Stimulated activated CD8-positive, alpha-beta memory T cell treated with anti-CD3 and anti-CD28 coated beads, Interleukin-12 subunit alpha, Interleukin-12 subunit beta, amount 100 ng/mL, for 1 hour (primary cell): ENCODE results near the gene GAS6.
"Not testable (repeated sequence)": the region's sequence is repeated elsewhere in the genome, so short reads cannot be mapped to it uniquely, and the experiment has no call there.

Experiments
- DNase-seq: peaks from one replicate; pipeline ENCODE4 v3.0.0-alpha.2; 2020; ENCODE audit warnings: low read depth

GAS6 gene

DNA sequence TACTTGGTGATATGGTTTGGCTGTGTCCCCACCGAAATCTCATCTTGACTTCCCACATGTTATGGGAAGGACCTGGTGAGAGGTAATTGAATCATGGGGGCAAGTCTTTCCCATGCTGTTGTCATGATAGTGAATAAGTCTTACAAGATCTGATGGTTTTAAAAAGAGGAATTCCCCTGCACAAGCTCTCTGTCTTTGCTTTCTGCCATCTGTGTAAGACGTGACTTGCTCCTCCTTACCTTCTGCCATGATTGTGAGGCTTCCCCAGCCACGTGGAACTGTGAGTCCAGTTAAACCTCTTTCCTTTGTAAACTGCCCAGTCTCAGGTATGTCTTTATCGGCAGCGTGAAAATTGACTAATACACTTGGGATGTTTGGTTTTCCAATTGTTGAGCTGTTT is 4.0 kb upstream of the GAS6 start:
- not testable (repeated sequence) for DNase-seq

DNA sequence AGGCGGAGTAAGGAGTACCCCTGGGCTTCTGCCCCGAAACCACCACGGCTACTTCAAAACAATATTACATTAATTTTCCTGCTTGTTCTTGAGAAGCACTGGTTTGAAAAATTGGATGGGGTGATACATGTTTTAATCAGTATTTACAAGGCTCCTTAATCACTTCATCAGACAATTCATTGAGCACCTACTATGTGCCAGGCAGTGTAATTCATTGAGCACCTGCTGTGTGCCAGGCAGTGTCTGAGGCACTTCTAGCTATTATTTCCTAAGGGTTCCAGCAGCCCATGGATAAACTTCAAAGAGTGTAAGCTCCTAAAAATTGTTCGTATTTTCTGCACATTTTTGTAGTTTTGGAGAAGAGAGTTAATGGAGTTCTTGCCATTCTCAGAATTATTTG is 1.6 kb upstream of the GAS6 start:
- no peak for DNase-seq

DNA sequence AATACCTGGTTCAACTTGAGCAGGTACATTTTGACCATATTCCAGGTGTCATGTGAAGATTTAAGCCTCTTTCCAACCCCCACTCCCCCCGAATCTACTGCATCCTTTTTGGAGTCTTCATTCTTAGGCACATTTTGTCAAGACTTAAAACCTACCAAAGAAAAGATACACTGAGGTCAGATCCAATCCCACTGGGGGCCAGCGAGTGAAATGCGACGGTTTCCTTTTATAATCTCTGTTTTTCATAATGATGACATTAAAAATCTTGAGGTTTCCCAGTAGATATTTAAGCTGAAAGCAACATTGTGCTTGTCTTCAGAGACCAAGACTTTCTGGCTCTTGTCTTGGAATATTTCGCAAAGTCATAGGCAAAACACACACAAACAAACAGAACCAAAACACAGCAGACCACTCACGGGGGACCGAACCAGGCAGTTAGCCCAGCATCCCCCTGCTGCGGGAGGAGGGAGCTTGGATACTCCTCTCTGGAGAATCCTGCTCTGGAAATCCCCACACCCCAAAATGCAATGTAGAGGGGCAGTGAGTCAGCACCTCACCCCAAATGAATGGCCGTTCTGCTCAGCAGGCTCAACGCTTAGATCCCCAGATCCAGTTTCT is 506 bp upstream of the GAS6 start:
- DNase-seq: no peak

DNA sequence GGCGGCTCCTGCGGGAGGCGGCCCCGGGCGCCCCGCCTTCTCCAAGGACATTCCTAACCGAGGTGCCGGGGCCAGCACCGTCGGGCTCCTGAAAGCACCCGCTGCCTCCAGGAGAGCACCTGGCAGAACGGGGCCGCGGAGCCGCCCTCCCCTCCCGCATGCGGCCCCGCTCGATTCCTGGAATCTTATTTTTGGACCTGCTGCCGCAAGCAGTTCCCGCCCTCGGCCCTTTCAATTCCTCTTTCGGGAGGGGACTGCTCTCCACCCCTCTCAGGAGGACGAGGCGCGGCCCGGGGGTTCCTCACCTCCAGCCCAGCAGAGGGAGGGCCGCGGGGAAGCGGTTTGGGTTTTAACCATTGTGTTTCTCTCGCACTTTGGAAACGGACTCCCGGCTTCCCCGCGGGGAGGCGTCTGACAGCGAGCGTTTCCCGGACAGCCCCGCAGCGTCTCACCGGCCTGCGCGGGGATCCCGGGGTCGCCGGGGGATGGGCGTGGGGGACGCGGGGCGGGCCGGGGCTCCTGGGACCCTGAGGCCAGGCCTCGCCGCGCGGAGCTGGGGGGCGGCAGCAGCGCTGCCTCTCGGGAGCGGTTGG is 849 bp downstream of the GAS6 start:
- no peak for DNase-seq

DNA sequence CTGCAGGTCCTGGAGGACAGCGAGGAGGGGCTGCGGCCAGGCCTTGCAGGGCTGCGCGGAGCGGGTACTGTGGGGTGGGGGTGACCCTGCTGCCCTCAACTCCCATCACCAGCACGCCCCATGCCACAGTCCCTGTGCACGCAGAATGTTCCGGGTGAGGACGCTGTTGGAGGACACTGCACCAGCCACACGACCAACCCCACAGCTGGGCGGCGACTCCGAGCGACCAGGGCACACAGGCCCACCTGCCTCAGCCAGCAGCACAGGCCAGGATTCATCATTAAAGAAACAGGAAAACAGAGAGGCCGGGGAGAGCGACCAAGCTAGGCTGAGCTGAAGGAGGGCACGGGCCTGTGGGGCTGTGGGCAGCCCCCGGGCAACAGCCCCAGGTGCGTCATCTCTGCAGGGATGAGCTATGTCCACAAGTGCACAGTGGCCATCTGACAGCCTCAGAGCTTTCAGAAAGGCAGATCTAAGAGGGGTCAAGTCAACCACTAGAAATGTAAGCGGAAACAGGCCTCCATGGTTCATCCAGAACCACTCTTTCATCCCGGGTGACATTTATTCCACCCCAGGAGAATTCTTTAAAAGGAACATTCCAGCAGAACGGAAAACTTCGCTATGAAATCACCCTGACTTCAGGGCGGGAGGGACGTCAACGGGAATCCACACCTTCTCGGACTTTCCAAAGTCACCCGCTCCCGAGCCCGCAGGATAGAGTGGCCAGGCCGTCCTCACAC is 1.5 kb downstream of the GAS6 start:
- DNase-seq: no peak

DNA sequence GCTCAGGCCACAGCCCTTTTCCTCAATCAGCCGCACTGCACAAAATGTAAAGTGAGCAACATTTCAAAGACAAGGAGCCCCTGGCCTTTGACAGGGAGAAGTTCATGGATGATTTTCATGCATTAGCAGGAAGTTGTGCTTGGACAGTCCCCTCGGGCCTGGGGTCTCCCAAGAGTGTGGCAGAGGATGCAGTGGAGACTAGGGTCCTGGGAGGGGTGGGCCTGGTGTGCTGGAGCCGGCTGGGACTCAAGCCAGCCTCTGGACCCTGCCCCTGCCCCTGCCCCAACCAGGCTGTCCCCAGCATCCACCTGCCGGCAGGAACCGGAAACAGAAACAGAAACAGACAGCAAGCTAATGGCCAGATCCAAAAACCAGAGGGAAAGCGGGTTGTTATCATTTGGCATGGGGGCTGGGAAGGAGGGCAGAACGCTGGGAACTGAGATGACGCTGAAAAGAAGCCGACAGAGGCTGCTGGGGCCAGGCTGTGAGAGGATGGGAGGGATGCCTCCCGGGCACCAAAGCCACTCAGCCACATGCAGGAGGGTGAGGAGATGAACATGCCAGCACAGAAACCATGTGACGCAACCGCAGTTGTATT is 2.3 kb downstream of the GAS6 start:
- DNase-seq: no peak

DNA sequence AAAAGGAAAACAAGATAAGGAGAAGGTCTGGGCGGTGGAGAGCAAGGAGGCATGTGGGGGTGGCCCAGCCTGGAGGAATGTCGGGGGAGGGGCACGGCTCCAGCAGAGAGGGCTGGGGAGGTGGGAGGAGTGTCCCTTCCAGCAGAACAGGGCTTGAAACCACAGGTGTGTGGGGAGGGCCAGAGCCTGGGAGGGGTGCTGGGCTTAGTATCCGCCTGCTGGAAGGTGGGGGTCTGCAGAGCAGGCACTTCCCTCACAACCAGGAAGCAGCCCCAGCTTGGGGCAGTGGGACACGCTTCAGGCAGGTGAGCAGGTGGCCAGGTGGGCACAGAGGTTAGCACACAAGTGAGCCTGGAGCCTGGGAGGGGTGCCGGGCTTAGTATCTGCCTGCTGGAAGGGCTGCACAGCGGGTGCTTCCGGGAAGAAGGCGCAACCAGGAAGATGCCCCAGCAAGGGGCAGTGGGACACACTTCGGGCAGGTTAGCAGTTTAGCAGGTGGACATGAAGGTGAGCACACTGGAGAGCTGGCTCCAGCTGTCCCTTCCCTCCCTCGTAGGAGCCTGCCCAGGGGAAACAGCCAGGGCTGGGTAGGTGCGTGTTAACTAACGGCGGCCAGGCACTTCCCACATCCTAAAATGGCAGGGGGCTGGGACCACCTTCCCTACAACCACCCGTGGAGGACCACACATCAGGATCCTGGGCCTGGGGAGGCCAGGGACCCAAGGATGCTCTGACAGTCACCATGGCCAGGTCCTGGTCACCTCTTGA is 3.0 kb downstream of the GAS6 start:
- DNase-seq: no peak

DNA sequence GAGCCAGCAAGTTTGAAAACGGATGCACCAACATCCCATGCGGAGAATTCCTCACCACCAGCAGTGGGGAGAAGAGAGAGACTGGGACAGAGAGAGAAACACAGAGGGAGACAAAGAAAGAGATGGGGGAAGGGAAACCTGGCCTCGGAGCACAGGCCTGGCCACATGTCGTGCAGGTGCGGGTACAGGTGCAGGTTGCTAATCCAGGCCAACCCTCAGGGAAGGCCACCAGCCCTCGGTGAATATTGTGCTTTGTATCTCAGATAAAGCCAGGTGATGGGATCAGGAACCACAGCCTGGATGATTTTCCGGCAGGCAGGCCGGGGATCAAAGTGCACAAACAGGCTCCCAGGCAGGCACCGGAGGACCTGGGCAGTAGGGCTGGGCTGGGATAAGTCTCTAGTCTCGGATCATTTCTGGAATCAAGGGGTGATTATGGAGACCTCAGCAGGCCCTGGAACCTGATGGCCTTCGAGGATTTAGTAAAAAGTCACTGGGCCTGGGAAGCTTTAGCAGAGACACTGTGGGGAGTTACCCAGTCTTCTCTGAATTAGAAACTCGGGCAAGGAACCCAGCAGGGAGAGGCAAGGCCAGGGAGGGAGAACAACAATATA is 3.7 kb downstream of the GAS6 start:
- DNase-seq: no peak

DNA sequence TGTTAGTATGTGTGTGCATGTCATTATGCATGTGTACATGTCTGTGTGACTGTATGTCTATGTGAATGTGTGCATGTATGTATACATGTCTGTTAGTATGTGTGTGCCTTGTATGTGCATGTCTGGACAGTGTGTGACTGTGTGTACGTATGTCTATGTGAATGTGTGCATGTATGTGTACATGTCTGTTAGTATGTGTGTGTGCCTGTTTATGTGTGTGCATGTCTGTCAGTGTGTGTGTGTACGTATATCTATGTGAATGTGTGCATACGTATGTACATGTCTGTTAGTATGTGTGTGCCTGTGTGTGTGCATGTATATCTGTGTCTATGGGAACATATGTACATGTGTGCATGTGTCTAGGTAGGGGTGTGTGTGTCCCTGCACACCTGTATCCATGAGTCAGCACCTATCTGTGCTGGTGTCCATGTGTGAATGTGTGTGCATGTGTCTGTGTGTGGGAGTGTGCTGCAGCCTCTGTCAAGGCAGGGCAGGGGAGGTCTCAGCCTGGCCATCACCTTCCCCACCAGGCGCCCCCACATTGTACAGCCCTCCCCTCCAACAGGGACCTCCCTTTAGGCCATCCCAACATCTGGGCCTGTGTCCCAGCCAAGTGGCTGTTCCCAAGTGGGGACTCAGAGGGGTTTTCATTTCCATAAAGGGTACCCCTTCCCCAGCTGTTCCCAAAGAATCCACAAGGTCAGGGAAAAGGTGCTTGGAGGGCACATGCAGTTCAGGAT is 4.4 kb downstream of the GAS6 start:
- DNase-seq: no peak

DNA sequence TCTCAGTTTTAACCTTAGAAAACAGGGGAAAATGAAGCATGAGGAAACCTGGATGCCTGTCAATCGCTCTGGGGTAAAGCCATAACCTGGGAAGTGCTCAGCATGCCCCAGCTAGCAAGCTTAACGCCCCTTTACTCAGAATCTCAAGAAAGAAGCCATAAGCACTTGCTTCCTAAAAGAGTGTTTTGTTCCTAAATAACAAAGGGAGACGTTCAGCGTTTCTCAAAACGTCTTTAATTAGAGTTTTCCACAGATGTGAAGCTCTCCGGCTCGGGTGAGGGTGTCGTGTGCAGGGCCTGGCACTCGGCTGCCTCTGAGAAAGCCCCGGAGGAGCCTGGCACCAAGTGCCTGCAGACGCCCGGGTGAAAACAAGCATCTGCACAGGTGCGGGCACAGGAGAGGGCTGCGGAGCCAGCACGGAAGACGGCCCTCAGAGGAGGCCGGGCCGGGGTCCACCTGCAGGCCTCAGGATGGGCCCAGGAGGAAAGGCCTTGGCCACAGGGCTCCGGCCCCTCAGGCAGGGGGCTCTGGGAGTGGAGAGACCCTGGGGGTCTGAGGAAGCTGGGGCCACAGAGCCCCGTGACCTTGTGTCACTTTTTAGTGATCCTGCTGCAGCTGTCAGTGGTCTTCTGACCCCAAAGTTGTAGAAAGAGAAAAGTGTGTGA is 6.2 kb downstream of the GAS6 start:
- DNase-seq: no peak

DNA sequence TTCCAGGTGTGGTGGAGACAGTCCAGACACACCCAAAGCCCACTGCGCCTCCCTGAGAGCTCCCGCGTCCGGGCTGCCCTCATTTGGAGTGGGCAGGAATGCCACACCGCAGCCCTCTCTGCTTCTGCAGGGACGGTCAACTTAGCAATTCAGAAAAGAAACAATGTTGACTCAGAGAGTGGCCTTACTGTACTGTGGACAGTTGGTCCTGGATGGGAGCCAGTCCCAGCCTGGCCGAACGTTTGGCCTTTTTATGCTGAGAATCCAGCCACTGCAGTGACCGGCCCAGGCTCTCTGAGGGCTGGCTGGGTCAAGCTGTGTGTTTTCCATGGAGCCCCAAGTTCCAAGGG is 7.2 kb downstream of the GAS6 start:
- no peak for DNase-seq

DNA sequence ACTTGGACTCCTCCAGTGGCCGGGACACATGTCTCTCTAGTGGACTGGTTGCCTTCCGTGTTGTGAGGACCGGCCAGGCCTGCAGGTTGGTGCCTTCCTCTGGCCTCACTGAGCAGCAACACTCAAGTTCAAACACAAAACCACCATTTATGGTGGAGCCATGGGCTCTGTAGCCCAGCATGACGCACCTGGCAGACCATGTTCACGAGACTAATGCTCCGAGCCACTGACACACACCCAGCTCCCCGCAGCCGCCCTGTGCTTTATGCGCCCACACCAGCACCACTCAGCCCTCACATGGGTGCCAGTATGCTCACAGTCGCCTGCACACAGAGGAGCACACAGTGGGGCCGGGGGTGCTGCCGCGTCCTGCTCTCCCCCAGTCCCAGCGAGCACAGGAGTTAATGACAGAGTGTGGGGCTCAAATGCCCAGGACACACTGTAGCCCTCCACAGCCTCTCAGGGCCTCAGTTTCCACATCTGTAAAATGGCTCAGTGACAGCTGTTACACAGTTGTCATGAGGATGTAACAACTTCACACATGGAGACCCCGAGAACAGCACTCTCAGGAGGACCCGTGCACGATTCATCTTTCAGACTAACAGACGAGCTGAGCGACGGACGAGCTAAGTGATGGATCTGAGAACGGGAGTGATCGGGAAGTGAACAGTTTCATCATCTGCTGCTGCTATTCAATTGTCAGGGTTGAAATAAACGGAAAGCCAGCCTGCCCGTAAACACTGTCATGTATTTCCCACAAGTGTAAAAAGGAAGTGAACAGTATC is 7.8 kb downstream of the GAS6 start:
- DNase-seq: no peak

DNA sequence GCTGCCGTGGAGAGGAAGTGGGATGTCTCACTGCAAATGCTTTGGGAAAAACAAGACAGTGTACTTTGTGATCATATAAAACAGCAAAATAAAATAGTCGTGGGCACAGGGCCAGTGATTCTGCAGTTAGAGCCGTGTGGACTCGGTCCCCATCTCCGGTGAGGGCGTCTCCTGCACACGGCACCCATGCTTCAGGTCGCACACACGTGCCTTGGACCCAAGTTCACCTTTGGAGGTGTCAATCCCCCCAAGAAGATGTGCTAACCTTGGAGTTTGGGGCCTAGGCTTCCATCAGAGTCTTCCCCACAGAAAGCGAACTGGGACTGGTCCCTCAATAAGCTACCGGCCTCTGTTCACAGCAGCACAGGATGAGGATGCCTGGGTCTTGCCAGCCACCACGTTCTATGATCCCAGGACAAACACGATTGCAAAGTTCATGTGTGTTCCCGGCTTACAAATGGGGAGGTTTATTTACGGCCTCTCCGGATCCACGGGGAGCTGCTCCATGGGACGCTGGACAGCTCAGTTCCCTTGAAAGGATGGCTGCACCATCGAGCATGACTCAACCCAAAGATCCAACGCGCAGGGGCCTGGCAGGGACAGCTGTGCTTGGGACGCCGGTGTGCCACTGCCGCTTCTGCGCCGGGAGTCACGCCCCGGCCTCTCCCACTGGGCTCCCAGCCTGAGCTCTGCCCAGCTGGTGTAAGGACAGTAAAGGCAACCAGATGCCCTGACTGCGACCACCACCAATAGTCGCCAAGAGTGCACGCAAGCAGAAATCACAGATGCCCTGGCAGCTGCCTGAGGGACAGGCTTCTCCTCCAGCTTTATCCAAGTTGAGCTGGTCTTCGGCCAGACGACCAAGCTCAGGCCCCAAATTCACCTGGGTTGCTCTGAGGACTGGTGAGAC is 8.6 kb downstream of the GAS6 start:
- no peak for DNase-seq

DNA sequence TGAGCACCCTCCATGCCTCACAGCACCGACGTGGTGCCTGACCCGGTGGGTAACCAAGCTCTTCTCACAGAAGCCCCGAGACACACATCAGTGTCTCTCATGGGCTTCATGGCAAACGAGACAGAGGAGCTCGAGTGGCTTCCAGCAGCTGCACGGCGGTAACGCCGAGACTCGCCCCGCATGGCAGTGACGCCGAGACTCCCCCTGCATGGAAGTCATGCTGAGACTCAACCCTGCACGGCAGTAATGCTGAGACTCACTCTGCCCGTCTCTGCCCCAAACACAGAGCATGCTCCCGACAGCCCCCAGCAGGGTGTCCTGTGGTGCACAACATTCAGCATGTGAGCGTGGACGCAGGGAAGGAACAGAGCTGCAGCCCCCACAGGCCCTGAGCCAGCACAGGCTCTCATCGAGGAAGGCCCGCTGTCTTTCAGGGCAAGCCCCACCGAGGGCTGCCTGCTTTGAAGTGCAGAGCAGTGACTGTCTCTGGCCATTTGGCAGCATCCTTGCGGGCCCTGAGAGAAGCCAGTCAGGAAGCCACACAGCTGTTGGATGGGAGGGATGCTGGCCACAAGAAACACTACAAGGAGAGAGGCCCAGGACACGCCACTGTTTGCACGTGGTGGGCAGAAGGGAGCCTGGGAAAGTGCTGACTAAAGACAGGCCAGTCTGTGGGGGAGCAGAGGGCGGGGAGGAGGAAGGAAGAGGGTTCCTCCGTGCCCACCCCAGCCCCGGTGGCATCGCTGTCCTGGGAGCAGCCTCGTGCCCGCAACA is 9.5 kb downstream of the GAS6 start:
- no peak for DNase-seq

DNA sequence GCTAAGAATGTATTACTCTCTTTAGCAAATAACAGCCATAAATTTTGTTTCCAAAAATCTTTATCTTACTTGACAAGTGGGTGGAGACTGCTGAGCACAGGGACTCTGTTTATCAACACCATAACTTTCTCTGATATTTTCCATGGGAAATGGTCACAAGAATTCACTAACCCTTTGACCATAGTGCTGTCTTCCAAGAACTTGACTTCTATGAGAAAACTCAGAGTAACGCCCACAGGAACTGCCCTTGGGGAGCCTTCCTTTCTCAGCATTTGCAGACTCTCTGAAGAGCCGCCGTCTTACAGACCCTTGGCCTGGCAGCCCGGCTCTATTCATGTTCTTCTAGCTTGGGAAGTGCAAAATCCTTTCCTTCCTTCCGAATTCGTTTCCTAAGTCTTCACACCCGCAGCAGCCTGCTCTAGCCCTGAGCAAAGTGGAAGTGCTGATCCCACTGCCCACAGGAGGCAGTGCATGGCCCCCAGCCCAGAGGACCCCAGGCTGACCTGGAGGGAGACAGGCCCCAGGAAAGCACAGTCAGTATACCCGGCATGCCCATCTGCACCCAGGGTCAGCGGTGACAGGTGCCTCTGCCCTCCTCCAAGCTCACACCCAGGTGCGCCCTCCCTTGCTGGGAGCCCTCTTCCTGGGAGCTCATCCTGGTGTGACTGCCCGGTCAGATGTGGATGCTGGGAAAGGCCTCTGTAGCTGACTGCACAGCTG is 10.2 kb downstream of the GAS6 start:
- no peak for DNase-seq

DNA sequence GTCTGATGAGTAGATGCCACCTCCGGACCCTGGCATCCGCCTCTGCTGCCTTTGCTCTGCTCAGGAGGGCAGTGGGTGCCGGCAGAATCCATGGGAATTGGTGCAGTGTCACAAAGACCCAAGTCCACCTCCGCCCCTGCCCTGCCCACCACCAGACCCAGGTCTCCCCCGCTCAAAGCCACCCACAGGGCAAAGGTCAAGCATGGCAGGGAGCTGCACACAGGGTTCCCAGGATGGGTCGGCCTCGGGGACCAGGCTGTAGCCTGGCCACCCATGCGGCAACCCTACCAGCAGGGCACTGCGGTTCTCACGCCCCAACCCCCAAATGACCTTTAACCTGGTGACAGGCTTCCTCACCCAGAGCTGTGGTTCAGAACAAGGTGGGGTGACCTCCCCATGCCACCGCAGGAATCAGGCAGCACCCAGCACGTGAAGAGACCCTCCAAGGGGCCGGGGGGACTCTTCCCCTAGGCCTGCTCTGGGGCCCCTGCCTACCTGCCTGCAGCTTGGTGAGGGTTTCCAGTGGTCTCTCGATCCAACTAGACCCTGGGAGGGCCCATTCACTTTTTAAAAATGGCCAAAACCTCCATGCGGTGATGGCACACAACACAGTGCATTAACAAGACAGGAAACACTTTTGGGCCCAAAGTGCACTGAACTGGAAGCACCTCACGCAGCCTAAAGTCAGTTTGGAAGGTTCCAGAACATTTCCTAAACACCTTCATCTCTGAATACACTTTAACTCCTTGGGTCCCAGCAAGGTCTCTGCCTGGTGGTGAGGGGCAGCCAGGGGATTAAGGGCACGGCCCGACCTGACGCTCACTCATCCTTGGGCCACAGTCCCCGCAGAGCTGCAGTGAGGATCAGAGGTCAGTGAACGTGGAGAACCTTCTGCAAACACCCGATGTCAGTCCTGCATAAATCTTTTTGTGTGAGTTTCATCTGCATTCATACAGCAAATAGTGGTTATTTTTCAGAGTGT is 11.0 kb downstream of the GAS6 start:
- no peak for DNase-seq
